Measurements from ENCODE around the gene ZFP90.

ZFP90 gene

GRCh38 chr16:68564382-68564985 is 25.4 kb downstream of the ZFP90 start:
- Histone ChIP-seq H3K4me3 (ENCODE audit: low read length) (no peak overlapping the region), H2AFZ (ENCODE audit: low read depth, low read length) (no peak overlapping the region), H3K4me1 (ENCODE audit: insufficient read depth, low read length) (no peaks in the 10 kb centered on the region), H3K36me3 (ENCODE audit: insufficient read depth, low read length) (peaks cover 63% of the 10 kb centered on the region), H3K9me3 (ENCODE audit: low read length) (peaks cover 86% of the 10 kb centered on the region), H3K27me3 (ENCODE audit: insufficient read depth, low read length) (no peaks in the 10 kb centered on the region)

GRCh38 chr16:68574479-68574878 is 35.4 kb downstream of the ZFP90 start:
- H3K9me3 ChIP-seq (ENCODE audit: low read length) = peaks cover 47% of the 10 kb centered on the region

GRCh38 chr16:68575082-68575481 is 36.0 kb downstream of the ZFP90 start:
- H3K9me3 ChIP-seq (ENCODE audit: low read length) = peaks cover 43% of the 10 kb centered on the region
- no peak overlapping the region for H3K4me3 ChIP-seq (ENCODE audit: low read length)
- H3K36me3 ChIP-seq (ENCODE audit: insufficient read depth, low read length) = peaks cover 4% of the 10 kb centered on the region
- no peaks in the 10 kb centered on the region for H3K27me3 ChIP-seq (ENCODE audit: insufficient read depth, low read length)
- no peaks in the 10 kb centered on the region for H3K4me1 ChIP-seq (ENCODE audit: insufficient read depth, low read length)
- no peak overlapping the region for H2AFZ ChIP-seq (ENCODE audit: low read depth, low read length)

More at GRCh38 chr16:68574479-68574878, 35.4 kb downstream of the ZFP90 start:
- no peaks in the 10 kb centered on the region for H3K4me1 ChIP-seq (ENCODE audit: insufficient read depth, low read length)
- H3K4me3 ChIP-seq (ENCODE audit: low read length) = no peak overlapping the region
- H2AFZ ChIP-seq (ENCODE audit: low read depth, low read length) = no peak overlapping the region
- H3K27me3 ChIP-seq (ENCODE audit: insufficient read depth, low read length) = no peaks in the 10 kb centered on the region
- peaks cover 4% of the 10 kb centered on the region for H3K36me3 ChIP-seq (ENCODE audit: insufficient read depth, low read length)

GRCh38 chr16:68577352-68577853 is 38.3 kb downstream of the ZFP90 start:
- H3K36me3 ChIP-seq (ENCODE audit: insufficient read depth, low read length) = peaks cover 4% of the 10 kb centered on the region
- H3K9me3 ChIP-seq (ENCODE audit: low read length) = peaks cover 31% of the 10 kb centered on the region
- H3K4me3 ChIP-seq (ENCODE audit: low read length) = no peak overlapping the region
- no peaks in the 10 kb centered on the region for H3K27me3 ChIP-seq (ENCODE audit: insufficient read depth, low read length)
- no peak overlapping the region for H2AFZ ChIP-seq (ENCODE audit: low read depth, low read length)
- H3K4me1 ChIP-seq (ENCODE audit: insufficient read depth, low read length) = no peaks in the 10 kb centered on the region

GRCh38 chr16:68590201-68590994 is 51.3 kb downstream of the ZFP90 start:
- no peak overlapping the region for H2AFZ ChIP-seq (ENCODE audit: low read depth, low read length)
- H3K4me3 ChIP-seq (ENCODE audit: low read length) = no peak overlapping the region
- H3K9me3 ChIP-seq (ENCODE audit: low read length) = peaks cover 2% of the 10 kb centered on the region
- H3K36me3 ChIP-seq (ENCODE audit: insufficient read depth, low read length) = peaks cover 2% of the 10 kb centered on the region
- no peaks in the 10 kb centered on the region for H3K4me1 ChIP-seq (ENCODE audit: insufficient read depth, low read length)
- no peaks in the 10 kb centered on the region for H3K27me3 ChIP-seq (ENCODE audit: insufficient read depth, low read length)

GRCh38 chr16:68592466-68593337 is 53.6 kb downstream of the ZFP90 start:
- Histone ChIP-seq H3K4me3 (ENCODE audit: low read length) (no peak overlapping the region), H3K36me3 (ENCODE audit: insufficient read depth, low read length) (peaks cover 2% of the 10 kb centered on the region), H3K27me3 (ENCODE audit: insufficient read depth, low read length) (no peaks in the 10 kb centered on the region), H3K9me3 (ENCODE audit: low read length) (peaks cover 2% of the 10 kb centered on the region), H2AFZ (ENCODE audit: low read depth, low read length) (no peak overlapping the region), H3K4me1 (ENCODE audit: insufficient read depth, low read length) (no peaks in the 10 kb centered on the region)

GRCh38 chr16:68596266-68596665 is 57.2 kb downstream of the ZFP90 start:
- H3K4me3 ChIP-seq (ENCODE audit: low read length) = no peak overlapping the region
- no peaks in the 10 kb centered on the region for H3K4me1 ChIP-seq (ENCODE audit: insufficient read depth, low read length)
- H3K27me3 ChIP-seq (ENCODE audit: insufficient read depth, low read length) = no peaks in the 10 kb centered on the region
- H2AFZ ChIP-seq (ENCODE audit: low read depth, low read length) = no peak overlapping the region
- H3K9me3 ChIP-seq (ENCODE audit: low read length) = peaks cover 2% of the 10 kb centered on the region
- no peaks in the 10 kb centered on the region for H3K36me3 ChIP-seq (ENCODE audit: insufficient read depth, low read length)

- no peaks in the 10 kb centered on the region for H3K36me3 ChIP-seq (ENCODE audit: insufficient read depth, low read length)
- no peak overlapping the region for H3K4me3 ChIP-seq (ENCODE audit: low read length)
- H2AFZ ChIP-seq (ENCODE audit: low read depth, low read length) = no peak overlapping the region
- no peaks in the 10 kb centered on the region for H3K4me1 ChIP-seq (ENCODE audit: insufficient read depth, low read length)
- no peaks in the 10 kb centered on the region for H3K27me3 ChIP-seq (ENCODE audit: insufficient read depth, low read length)
- no peaks in the 10 kb centered on the region for H3K9me3 ChIP-seq (ENCODE audit: low read length)
These were observed 60.5 kb downstream of the ZFP90 start for GRCh38 chr16:68599586-68599985.

- H3K36me3 ChIP-seq (ENCODE audit: insufficient read depth, low read length) = no peaks in the 10 kb centered on the region
- H3K4me1 ChIP-seq (ENCODE audit: insufficient read depth, low read length) = no peaks in the 10 kb centered on the region
- no peak overlapping the region for H2AFZ ChIP-seq (ENCODE audit: low read depth, low read length)
- no peaks in the 10 kb centered on the region for H3K27me3 ChIP-seq (ENCODE audit: insufficient read depth, low read length)
- H3K4me3 ChIP-seq (ENCODE audit: low read length) = no peak overlapping the region
- peaks cover 1% of the 10 kb centered on the region for H3K9me3 ChIP-seq (ENCODE audit: low read length)
These were observed 66.7 kb downstream of the ZFP90 start for GRCh38 chr16:68605746-68606145.

GRCh38 chr16:68607443-68607842 is 68.4 kb downstream of the ZFP90 start:
- peaks cover 1% of the 10 kb centered on the region for H3K9me3 ChIP-seq (ENCODE audit: low read length)

GRCh38 chr16:68608330-68608729 is 69.2 kb downstream of the ZFP90 start:
- Histone ChIP-seq H3K4me1 (ENCODE audit: insufficient read depth, low read length) (no peaks in the 10 kb centered on the region), H3K4me3 (ENCODE audit: low read length) (no peak overlapping the region), H3K27me3 (ENCODE audit: insufficient read depth, low read length) (no peaks in the 10 kb centered on the region), H3K9me3 (ENCODE audit: low read length) (peaks cover 1% of the 10 kb centered on the region), H3K36me3 (ENCODE audit: insufficient read depth, low read length) (no peaks in the 10 kb centered on the region), H2AFZ (ENCODE audit: low read depth, low read length) (no peak overlapping the region)

More at GRCh38 chr16:68607443-68607842, 68.4 kb downstream of the ZFP90 start:
- no peaks in the 10 kb centered on the region for H3K36me3 ChIP-seq (ENCODE audit: insufficient read depth, low read length)
- no peak overlapping the region for H2AFZ ChIP-seq (ENCODE audit: low read depth, low read length)
- no peaks in the 10 kb centered on the region for H3K4me1 ChIP-seq (ENCODE audit: insufficient read depth, low read length)
- no peak overlapping the region for H3K4me3 ChIP-seq (ENCODE audit: low read length)
- no peaks in the 10 kb centered on the region for H3K27me3 ChIP-seq (ENCODE audit: insufficient read depth, low read length)

- Histone ChIP-seq H3K27me3 (ENCODE audit: insufficient read depth, low read length) (no peaks in the 10 kb centered on the region), H3K36me3 (ENCODE audit: insufficient read depth, low read length) (no peaks in the 10 kb centered on the region), H3K4me1 (ENCODE audit: insufficient read depth, low read length) (no peaks in the 10 kb centered on the region), H3K9me3 (ENCODE audit: low read length) (peaks cover 9% of the 10 kb centered on the region), H2AFZ (ENCODE audit: low read depth, low read length) (no peak overlapping the region), H3K4me3 (ENCODE audit: low read length) (no peak overlapping the region)
These were observed 73.9 kb downstream of the ZFP90 start for GRCh38 chr16:68612996-68613395.

GRCh38 chr16:68617734-68618133 is 78.6 kb downstream of the ZFP90 start:
- Histone ChIP-seq H3K4me3 (ENCODE audit: low read length) (no peak overlapping the region), H3K36me3 (ENCODE audit: insufficient read depth, low read length) (no peaks in the 10 kb centered on the region), H3K27me3 (ENCODE audit: insufficient read depth, low read length) (no peaks in the 10 kb centered on the region), H3K9me3 (ENCODE audit: low read length) (peaks cover 9% of the 10 kb centered on the region), H2AFZ (ENCODE audit: low read depth, low read length) (no peak overlapping the region), H3K4me1 (ENCODE audit: insufficient read depth, low read length) (no peaks in the 10 kb centered on the region)
